ENCODE results near the gene TMEM125.

Gene TMEM125

DNA sequence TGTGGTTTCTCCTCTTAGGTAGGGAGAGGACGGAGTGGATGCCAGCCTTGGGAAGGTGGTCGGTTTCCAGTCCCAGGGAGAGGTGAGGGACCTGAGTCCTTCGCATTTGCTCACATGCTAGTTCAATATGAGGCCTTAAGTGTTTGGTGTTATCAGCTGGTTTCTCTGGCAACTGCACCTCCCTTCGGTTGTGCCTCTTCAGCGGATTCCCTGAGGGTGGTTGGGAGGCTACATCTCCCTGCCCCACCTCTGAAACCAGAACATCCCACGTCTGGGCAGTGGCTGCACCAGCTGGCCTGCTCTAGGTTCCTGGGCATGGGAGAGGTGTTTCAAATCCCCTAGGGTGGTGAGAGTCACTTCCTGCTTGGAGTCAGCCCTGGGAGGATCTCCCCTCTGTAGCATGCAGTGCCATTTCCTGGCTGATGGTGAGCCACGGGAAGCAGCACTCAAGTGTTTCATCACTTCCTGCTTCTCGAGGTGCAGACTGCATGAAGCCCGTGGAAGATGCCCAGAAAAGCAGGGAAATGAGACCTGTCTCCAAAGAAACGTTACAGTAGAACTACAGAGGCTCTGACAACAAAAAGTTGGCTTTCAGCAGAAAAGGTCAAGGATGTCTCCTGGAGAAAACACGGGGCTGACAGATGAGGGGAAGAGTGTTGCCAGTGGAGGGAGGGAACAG lies 4.5 kb downstream of the TMEM125 start:
- DNase-seq (ENCODE audit: low spot score): peak; percentile 20

DNA sequence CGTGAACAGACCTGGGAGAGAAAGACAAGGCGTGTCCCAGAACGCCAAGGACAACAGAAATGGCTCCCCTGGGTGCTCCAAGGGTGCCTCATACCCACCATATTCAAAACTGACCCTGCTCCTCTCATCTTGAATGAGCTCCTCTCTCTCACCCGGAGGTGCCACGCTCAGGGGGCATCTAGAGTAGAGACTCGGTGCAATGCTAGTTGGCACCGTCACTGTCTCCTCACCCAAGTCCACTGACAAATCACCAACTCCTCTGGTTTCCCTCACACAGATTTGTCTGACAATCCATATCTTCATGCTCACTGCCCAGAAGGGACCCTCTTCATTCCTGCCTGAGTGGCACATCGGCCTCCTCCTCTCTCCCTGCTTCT lies 5.0 kb downstream of the TMEM125 start:
- no peak for DNase-seq (ENCODE audit: low spot score)

DNA sequence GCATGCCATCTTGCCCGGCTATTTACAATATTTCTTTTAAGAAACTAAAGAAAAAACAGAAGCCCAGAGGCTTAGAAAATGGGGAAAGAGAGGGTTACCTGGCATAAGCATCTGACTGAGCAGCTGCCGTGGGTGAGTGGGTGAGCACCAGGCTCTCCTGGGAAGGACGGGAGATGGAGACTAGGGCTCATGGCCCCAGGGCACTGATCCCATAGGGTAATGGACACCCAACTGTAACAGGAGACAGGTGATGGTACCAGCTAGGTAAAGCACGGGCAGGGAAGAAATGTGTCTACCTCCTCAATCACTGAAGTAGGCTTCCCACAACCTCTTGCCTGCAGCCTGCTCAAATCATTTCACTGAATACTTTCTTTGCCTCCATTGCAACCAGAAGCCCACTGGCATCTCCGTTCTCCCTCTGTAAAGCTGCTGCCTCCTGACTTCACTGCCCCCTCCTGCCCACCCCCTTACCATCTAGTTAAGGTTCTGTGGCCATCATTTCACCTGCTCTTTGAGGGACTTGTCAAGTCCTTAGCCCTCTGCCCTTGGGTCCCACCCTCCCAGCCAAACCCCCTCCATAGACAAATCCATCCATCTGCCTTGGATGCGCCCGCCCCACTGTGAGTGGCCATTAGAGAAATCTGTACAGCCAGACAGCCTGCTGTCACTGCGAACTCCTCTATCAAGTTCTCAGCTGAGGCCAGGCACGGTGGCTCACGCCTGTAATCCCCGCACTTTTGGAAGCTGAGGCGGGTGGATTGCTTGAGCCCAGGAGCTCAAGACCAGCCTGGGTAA lies 6.2 kb downstream of the TMEM125 start:
- DNase-seq (ENCODE audit: low spot score): no peak

DNA sequence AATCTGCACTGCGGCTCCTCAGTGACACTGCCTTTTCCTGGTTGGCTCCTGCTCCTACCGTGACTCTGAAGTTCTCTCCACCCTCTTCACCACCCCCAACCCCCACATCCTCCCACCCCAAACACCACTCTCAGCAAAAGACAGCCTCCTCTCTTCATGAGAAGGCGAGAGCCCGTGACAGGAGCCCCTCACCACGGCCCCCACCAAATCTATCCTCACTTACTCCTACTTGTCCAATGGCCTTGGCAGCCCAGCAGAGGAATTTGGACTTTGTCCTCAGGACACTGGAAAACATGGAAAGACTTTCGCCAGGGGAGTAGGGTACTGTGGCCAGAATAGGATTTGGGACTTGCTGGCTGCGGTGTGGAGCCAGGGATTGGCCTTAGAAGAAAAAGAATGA lies 6.9 kb downstream of the TMEM125 start:
- DNase-seq (ENCODE audit: low spot score): peak; percentile 9

DNA sequence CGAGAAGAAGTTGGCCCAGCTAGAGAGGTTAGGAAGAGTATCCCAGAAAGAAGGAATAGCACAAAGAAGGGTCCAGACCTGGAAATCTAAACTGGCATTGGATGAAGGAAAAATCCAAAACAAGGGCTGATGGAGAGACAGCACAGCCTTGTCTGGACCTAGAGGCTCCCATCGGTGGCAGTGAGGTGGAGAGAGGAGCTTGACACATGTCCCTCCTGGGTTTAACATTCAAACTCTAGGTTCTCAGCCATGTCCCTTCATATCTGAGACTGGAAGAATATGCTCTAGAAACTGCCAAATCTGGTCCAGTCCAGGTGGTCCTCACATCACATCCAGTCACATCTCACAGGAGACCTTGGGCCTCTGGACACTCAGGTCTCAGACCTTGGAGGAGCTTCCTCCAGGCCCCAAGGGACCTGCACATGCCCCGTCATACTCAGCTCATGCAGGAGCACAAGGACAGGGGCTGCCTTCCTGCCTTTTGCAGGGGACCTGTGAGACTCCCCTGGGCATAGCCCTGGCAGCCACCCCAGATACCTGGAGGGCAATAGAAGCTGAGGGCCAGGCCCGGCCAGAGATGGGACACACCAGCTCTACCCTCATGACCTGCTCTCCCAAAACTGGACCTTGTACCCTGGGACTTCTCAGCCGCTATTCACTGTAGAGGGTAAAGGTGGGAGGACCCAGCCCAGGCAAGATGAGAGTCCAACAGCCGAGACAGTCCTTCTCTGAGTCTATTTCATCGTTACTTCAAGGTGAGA lies 7.5 kb downstream of the TMEM125 start:
- DNase-seq (ENCODE audit: low spot score): no peak

DNA sequence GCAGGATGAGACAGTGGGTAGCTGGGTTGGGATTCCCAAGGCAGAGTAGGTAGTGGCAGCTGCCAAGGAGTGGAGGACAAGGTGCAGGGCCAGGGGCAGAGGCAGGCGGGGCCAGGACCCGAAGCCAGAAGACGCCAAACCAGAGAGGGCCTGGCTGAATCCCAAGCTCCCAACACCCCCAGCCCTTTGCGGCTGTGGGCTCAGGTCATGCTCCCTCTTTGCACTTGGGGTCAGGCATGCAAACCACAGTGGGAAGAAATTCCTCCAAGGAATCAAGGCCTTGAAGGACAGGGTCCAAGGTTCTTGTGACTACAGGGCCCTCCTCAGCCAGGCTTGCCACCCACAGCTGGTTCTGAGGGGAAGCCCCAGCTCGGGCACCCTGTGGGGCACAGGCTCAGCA lies 9.4 kb downstream of the TMEM125 start:
- no peak for DNase-seq (ENCODE audit: low spot score)

DNA sequence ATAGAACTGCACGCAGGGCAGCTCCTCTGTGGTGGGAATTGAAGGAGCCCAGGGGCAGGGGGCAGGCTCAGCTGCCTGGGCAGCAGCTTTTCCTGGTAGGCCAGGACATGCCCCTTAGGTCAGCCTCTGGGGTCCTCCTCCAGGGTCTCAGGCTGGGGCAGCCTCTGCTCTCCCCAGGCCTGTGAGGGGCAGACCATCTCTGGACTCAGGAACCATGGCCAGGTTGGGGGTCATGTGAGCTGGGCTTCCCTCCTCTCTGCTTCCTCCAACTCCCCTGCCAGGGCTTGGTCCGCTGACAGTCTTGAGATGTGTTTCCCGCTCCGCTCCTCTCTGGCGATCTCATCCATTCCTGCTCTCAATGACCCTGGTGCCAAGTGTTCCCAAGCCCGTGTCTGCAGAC lies 9.9 kb downstream of the TMEM125 start:
- no peak for DNase-seq (ENCODE audit: low spot score)

DNA sequence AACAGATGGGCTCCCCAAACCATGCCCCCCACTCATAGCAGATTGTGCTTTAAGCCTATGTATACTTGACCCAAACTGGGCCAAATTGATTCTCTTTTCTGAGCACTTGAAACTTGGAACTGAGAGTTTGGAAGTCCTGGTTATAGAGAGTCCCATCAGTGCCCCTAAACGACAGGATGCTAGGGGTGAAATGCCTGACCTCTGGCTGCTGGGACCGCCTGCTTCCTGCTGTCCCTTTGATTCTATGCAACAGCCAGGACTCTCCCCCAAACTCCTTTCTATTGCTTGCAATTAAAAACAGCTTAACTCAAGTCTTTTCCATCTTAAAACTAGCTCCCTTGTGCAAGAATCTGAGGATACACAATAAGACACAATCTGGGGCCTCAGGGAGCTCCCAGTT lies 10.9 kb downstream of the TMEM125 start:
- DNase-seq (ENCODE audit: low spot score): no peak

DNA sequence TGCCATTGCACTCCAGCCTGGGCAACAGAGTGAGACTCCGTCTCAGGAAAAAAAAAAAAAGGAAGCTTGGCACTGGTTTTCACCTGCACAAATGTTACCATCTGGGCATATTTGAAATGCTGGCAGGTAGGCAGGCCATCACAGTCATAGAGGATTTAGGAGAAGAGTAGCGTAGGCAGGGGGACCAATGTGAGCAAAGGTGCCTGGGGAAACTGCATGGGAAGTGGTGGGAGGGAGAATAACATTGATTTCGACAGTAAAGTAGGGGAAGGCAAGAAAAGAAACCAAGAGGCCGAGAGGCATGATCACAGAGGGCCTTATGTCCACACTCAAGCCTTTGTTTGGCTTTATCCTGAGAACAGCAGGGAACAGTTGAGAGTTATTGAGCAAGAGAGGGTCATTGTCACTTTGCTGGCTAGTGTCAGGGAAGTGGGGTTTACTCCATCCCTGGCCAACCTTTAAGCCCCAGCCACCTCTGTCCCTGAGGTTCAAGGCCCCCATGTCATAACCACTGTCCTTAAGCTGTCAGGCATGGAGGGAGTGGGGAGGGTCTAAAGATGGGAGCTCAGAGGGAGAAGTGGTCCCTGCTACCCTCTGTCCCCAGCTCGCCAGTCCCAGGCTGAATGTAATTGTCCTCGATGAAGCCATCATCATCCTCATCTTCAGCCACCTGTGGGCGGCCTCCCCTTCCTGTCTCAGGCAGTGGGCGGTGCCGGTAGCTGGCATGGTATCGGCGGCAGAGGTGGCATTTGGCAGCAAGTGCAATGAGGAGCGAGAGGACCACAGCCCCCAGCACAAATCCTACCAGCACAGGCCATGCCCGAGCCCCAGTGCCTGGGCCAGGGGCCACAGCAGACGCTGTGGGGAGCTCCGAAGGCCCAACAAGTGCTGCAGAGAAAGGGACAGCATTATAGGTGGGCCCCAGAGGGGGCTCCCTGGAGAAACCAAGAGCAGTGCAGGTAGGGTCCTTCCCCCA lies 12.7 kb downstream of the TMEM125 start:
- no peak for DNase-seq (ENCODE audit: low spot score)

DNA sequence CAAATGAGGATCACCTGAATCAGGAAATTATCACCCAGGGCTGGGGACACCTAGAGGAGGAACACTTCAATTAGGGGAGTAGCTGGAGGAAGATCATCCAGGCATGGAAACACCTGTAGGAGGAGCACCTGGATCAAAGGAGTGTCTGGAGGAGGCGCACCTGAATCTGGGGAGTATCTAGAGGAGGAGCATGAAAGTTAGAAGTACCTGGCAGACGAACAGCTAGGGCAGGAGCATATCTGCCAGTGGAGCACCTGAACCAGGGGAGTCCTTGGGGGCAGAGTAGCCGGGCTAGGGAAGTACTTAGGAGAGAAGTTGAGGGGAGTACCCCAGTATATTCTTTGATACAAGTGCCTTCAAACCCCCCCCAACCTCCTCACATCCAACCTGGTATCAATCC lies 14.3 kb downstream of the TMEM125 start:
- DNase-seq (ENCODE audit: low spot score): no peak

DNA sequence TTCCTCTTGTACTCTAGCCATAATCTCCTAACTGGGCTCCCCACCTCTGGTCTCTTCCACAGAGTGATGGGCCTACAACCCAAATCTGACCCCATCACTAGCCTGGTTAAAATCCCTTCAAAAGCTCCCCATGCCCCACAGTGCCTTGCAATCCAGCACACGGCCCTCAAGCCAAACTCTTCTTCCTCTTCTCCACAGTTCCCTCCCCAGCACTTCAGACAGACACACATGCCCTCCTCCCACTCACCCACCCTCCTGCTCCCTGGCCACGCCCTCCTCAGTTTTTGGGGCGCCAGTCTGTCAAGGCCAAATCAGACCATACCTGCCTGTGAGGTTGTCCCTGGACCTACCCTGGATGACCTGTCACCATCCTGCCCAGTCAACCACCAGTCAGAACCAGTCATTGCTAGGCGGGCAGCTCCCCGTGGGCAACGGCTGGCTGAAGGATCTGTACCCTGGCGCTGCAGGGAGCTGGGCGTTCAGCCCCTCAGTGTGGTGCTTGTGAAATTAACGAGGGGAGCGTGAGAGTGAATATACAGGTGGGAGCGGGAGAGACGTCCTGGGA lies 14.8 kb downstream of the TMEM125 start:
- DNase-seq (ENCODE audit: low spot score): no peak

DNA sequence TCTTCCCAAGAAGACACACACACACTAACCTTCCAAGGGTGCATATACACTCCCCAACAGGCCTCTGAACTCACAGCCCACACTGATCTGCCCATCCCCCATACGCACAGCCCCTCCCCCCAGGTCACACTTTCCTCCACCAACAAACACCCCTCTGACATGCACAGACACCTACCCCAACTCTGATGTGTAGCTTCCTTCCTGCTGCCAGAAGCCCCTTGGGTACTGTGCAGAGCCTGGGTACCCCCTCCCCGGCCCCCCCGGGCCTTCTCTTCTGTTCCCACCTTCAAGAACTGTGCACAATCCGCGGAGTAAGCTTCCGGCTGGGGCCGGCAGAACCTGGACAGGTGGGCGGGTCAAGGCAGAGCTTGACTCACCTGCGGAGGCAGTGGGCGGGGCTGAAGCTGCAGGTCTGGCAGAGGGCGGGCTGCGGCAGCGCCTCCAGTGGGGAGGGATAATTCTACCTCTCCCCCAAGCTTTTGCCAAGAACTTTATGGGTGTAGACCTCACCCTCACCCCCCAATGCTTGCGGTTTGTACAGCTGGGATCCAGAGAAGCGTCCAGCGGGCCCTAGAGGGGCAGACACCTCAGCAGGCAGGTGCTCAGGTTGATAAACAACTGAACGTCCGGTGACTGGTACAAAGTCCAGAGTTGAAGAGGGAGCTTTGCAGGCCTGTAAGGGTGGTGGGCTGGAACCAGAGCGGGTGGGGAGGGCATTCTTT lies 15.6 kb downstream of the TMEM125 start, which contains the start of gene C1orf210:
Gene C1orf210 (minus strand): TSS at position 313 of the 722 bp plus-strand sequence. CDS start 2,311 bp downstream, outside the sequence.
- DNase-seq (ENCODE audit: low spot score): peak; percentile 89

DNA sequence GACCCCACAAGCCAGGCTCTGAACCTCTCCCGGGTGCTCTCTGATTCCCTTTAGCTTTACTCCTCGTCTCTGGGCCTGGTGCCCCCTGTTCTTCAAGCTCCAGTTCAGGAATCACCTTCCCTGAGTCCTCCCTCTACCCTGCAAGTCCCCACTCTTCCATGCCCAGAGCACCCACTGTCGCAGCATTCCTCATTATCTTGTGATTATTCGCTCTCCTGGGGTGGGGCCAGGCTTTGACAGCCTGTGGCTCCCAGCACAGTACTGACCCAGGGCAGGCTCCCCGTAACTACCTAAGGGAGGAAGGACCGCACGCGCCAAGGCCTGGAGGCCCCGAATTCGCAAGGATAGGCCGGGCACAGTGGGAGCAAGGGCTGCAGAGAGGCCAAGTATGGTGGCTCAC lies 16.3 kb downstream of the TMEM125 start:
- peak; percentile 18 for DNase-seq (ENCODE audit: low spot score)

DNA sequence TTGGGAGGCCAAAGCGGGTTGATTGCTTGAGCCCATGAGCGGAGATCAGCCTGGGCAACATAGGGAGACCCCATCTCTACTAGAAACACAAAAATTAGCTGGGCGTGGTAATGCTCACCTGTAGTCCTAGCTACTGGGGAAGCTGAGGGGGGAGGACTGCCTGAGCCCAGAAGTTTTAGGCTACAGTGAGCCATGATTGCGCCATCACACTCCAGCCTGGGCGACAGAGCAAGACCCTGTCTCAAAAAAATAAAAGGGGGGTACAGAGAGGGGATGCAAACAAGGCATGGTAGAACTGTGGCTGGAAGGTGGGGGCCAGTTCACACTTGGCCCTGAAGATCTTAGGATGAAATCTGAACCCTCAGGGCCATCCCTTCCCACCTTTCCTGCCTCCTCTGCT lies 16.8 kb downstream of the TMEM125 start:
- DNase-seq (ENCODE audit: low spot score): no peak

DNA sequence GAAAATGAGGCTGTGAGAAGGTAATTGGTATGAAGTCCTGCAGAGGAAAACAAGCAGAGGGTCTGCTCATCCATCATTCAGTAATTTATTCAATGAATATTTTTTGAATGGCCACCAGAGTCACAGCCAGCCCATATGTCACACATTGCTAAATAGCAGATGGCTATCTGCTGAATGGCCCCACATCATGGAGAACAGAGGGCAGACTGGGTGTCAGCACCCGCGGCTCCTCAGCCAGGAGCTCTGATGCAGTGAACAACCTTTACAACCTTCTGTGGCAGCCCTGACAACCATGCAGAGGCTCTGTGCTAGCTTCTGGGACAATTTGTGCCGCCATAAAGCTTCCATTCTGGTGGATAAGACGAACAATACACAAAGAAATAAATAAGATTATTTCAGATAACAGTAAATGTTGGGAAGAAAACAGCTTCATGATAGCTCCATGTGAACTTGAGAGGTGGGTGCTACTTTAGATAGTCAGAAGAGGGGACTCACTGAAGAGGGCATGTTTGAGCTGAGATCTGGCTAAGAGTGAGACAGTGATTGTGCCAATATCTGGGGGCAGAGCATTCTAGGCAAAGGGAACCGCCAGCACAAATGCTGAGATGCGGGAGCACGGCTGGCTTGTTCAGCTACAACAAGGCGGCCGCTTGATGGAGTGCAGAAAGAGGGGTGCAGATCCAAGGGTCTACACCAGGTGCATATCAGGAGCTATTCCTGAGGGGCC lies 18.4 kb downstream of the TMEM125 start:
- no peak for DNase-seq (ENCODE audit: low spot score)

DNA sequence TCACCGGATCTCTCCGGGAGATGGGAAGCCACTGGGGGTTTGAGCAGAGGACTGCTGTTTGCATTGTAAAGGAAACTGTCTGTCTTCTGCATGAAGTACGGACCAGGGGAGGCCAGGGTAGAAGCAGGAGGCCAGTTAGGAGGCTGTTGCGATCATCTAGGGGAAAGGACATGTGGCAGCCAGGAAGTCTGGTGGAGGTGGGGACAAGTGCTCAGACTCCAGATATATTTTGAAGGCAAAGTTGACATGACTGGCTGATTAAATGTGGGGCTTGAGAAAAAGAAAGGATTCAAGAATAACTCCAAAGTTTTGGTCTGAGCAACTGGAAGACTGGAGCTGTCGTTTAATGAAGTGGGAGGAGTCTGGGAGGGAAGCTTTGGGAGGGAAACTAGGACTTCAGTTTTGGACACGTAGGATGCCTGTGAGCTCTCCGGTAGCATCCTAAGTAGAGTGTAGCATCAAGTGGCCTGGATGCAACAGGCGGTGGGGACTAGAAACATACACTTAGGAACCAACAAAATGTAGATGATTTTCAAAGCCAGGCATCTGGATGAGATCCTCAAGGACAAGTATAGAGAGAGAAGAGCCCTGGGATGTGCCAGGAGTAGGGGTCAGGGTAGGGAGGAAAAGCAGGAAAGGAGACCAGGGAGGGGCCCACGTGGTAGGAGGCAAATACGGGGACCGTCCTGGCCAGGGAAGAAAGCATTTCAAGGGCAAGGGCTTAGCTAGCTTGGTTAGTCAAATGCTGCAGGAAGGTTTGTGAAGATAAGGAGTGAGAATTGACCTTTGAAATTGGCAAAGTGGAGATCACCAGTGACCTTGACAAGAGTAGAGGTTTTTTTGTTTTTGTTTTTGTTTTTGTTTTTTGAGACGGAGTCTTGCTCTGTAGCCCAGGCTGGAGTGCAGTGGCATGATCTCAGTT lies 19.3 kb downstream of the TMEM125 start:
- no peak for DNase-seq (ENCODE audit: low spot score)

DNA sequence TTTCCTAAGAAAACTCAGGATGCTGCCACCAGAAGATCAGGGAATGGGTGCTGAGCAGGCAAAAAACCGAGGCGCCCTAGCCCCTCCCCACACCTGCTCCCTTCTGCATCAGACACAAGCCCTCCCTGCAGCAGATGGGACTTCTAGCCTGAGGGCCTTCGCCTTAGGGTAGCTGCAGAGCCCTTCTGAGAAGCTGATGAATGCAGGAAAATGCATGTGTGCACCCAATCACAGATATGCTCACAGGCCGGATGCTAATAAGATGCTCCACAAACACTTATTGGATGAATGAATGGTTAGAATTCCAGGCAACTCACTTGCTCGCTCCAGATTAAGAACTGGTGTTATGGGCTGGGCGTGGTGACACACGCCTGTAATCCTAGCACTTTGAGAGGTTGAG lies 22.4 kb downstream of the TMEM125 start:
- DNase-seq (ENCODE audit: low spot score): no peak

DNA sequence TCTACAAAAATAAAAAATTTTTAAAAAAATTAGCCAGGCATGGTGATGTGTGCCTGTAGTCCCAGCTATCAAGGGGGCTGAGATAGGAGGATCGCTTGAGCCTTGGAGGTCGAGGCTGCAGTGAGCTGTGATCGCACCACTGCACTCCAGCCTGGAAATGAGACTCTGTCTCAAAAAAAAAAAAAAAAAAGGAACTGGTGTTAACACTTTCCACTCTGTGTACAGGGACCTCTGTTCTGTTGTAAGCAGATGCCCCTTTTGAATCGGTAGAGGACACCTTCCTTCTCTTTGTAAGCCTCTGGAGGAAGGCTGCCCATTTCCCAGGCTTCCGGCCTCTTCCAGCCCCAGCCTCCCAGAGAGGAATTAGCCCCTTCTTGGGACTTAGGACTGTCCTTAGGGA lies 22.9 kb downstream of the TMEM125 start:
- DNase-seq (ENCODE audit: low spot score): no peak

DNA sequence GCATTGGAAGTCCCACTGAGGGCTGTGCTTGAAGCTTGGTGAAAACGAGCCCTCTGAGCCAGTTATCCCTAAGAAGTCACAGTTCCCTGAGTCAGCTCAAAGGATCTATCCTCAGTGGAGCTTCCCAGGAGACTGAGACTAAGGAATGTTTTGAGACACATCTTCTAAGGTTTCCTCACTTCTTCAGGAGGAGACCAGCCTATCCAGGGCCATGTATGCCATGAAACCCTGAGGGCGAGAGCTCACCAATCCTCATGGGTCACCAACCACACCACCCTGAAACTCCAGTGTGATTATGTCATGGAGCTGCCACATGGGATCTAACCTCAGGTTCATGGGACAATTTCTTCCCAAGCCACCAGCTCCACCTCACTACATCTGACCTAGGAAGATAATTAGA lies 23.4 kb downstream of the TMEM125 start:
- DNase-seq (ENCODE audit: low spot score): no peak

All from SW480 (cell line).